Sigmoid colon (tissue), 7 donors: ENCODE results near the gene SIK3. TPM values are rescaled to one million over a fixed set of nuclear protein-coding genes. Genes with fewer than 3 reads are reported as not detected.

Experiments used
- DNase-seq: peaks from one replicate; pipeline ENCODE4 v3.0.0-alpha.2; 2019
- H3K27ac ChIP-seq, 4 donors: fragments of 200-600 bp; sonication (generic); one replicate each; pipeline ENCODE4 v1.5.1; 2016 to 2019; ENCODE audit warnings: mild to moderate bottlenecking in 1 of 4
- H3K27me3 ChIP-seq, 3 donors: fragments of 200-600 bp; sonication (generic); one replicate each; pipeline ENCODE4 v1.5.1; 2019; ENCODE audit warnings: mild to moderate bottlenecking in 1 of 3
- H3K36me3 ChIP-seq, 4 donors: fragments of 200-600 bp; sonication (generic); one replicate each; pipeline ENCODE4 v1.5.1; 2016 to 2019
- H3K4me1 ChIP-seq, 4 donors: fragments of 200-600 bp; sonication (generic); one replicate each; pipeline ENCODE4 v1.5.1; 2017 to 2019
- H3K4me3 ChIP-seq, 4 donors: fragments of 200-600 bp; sonication (generic); one replicate each; pipeline ENCODE4 v1.5.1; 2017 to 2019; ENCODE audit warnings: mild to moderate bottlenecking in 2 of 4, moderate library complexity in 1 of 4
- H3K9me3 ChIP-seq, 4 donors: fragments of 200-600 bp in 3 of 4; sonication (generic) in 3 of 4; one replicate each; pipeline versions ENCODE4 v1.5.1 to v1.6.1; 2013 to 2019
- EP300 ChIP-seq, 4 donors: sonication (generic); formaldehyde crosslinking; IDR thresholded peaks; one replicate each; pipeline ENCODE4 v1.6.1; 2017; ENCODE audit warnings: antibody characterized with exemption in 4 of 4
- POLR2A ChIP-seq, 2 donors: fragments of 450-650 bp; IDR thresholded peaks; one replicate each; pipeline ENCODE4 v1.6.1; 2016; ENCODE audit warnings: antibody characterized with exemption in 2 of 2, mild to moderate bottlenecking in 2 of 2, moderate library complexity in 2 of 2
- POLR2AphosphoS5 ChIP-seq, 4 donors: sonication (generic); formaldehyde crosslinking; IDR thresholded peaks; one replicate each; pipeline ENCODE4 v1.6.1; 2017; ENCODE audit warnings: antibody characterized with exemption in 4 of 4
- WGBS, 2 donors: extraction: QIAGEN DNeasy Blood & Tissue Kit; methylation state at CpG; one replicate each; pipeline ENCODE4 v1.1.7; 2013; 5-methylcytosine and 5-hydroxymethylcytosine counted together
- intact Hi-C: fragments of 100-400 bp; cut with DNase I; formaldehyde crosslinking; loops from one replicate; pipeline ENCODE4 v1.15.1; 2023
- polyA plus RNA-seq, 3 donors: library from polyadenylated mRNA; stranded (reverse); fragments of 200-250 nt; gene quantifications; one replicate each; pipeline ENCODE4 v1.2.3, GENCODE V29; 2013
- total RNA-seq, 4 donors: library from RNA; depleted of rRNA; stranded (reverse); fragments of >200 nt; gene quantifications; one replicate each; pipeline ENCODE4 v1.1.0, GENCODE V29; 2016
- TF ChIP-seq, protein P1 (sequence below), 4 experiments: fragments of 450-650 bp in 3 of 4; fragments of 200-600 bp in 1 of 4; IDR thresholded peaks; one replicate each; pipeline ENCODE4 v1.5.1; 2016 to 2019; ENCODE audit warnings: antibody characterized with exemption in 4 of 4, mild to moderate bottlenecking in 3 of 4, moderate library complexity in 2 of 4
- donor health status: healthy with polysubstance abuse.
- donor health status: Bipolar disorder and iron deficiency.
- donor health status: healthy.

SIK3 gene
- total and polyA plus RNA-seq, 7 donors: 5.5 to 53.2 (median 35.3) TPM

DNA sequence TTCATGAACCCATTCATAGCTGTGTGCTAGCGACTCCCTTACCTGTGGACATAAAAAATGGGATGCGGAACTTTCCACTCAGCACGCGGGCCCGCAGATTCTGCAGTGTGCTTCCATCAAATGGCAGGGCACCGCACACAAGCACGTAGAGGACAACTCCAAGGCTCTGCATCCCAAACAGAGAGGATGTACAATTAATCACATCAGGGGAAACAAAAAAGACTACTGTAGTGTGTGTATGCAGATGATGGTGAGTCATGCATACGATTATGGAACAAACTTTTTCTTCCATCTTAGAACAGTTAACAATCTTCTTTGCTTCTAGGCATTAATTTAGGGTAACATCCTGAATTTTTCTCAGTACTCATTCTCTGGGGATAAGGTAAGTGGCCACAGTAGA, 202.0 kb downstream of the SIK3 start:
- TF ChIP-seq, protein P1, sequence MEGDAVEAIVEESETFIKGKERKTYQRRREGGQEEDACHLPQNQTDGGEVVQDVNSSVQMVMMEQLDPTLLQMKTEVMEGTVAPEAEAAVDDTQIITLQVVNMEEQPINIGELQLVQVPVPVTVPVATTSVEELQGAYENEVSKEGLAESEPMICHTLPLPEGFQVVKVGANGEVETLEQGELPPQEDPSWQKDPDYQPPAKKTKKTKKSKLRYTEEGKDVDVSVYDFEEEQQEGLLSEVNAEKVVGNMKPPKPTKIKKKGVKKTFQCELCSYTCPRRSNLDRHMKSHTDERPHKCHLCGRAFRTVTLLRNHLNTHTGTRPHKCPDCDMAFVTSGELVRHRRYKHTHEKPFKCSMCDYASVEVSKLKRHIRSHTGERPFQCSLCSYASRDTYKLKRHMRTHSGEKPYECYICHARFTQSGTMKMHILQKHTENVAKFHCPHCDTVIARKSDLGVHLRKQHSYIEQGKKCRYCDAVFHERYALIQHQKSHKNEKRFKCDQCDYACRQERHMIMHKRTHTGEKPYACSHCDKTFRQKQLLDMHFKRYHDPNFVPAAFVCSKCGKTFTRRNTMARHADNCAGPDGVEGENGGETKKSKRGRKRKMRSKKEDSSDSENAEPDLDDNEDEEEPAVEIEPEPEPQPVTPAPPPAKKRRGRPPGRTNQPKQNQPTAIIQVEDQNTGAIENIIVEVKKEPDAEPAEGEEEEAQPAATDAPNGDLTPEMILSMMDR (IDR thresholded peaks at IDR 0.05): no peak
- TF ChIP-seq POLR2AphosphoS5 (IDR thresholded peaks at IDR 0.05) (no peak), EP300 (IDR thresholded peaks at IDR 0.05) (no peak), POLR2A (IDR thresholded peaks at IDR 0.05) (no peak)
- peaks cover 0 to 24% (median 11%) of the 10 kb centered on the region in 4 donors for H3K36me3 ChIP-seq
- H3K4me3 ChIP-seq: no peak overlapping the region
- H3K27me3 ChIP-seq: no peaks in the 10 kb centered on the region
- no peaks in the 10 kb centered on the region for H3K9me3 ChIP-seq
- no peak overlapping the region for H3K27ac ChIP-seq
- H3K4me1 ChIP-seq: peaks cover 0 to 20% (median 16%) of the 10 kb centered on the region in 4 donors
- whole genome bisulfite sequencing, 2 donors: 97% methylated on average over 8 of the region's 8 CpGs
- DNase-seq: no peak
- intact Hi-C loops: no loop called here

DNA sequence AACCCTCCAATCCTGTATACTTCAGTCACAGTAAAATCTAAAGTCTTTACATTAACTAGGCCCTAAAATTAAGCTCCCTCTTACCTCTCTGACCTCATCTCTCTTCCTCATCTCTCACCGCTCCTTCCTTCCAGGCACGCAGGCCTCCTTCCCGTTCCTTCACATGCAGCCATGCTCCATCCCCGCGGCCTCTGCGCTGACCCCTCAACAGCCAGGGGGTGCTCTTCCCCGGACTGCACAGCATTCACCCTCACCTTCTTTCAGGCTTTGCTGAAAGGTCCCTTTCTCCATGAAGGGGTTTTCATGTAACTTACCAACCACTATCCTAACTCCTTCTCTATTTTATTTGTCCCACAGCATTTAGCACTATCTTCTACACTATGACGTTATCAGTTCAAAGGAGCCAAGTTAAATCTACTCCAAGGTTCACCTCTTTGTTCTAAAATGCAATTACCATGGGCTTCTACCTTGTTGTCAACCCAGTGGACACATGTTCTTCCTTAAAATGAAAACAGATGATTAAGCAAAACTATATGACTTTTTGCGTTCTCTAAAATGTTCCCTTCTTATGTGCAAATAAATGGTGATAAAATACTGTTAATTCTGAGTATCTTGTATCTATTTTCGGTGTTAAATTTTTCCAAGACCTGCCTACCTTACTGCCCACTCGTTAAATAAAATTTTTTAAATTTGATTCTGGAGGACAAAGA, 203.0 kb downstream of the SIK3 start:
- intact Hi-C loops: no loop called here
- peak; percentile 70 for DNase-seq
- no peak for TF ChIP-seq POLR2AphosphoS5 (IDR thresholded peaks at IDR 0.05)
- TF ChIP-seq POLR2A (IDR thresholded peaks at IDR 0.05): no peak
- TF ChIP-seq, protein P1 (IDR thresholded peaks at IDR 0.05): peak in 1 of 4 experiments; percentile 32
- Histone ChIP-seq H3K9me3 (no peaks in the 10 kb centered on the region), H3K4me1 (peaks cover 0 to 16% (median 12%) of the 10 kb centered on the region in 4 donors), H3K27me3 (no peaks in the 10 kb centered on the region), H3K4me3 (no peak overlapping the region), H3K27ac (peak overlapping the region in 1 of 4 donors; percentile 25), H3K36me3 (peaks cover 0 to 24% (median 11%) of the 10 kb centered on the region in 4 donors)
- 52 to 68% methylated on average over 11 of the region's 11 CpGs for WGBS, 2 donors

DNA sequence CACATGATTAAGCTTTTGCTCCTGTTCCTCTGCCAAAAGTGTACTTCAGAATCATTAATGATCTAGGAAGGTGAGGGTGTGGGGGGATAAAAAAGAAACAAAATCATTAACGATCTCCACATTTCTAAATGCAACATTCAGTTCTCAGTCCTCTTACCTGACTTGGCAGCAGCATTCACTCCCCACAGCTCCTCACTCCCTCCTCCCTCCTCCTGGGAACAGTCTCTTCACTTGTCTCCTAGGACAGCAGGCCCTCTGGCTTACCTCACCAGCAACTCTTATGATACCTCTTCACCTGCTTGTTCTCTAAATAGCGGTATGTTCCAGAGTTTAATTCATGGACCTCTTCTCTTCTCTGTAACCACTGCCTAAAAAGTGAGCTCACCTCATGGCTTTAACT, 204.3 kb downstream of the SIK3 start:
- TF ChIP-seq, protein P1 (IDR thresholded peaks at IDR 0.05): no peak
- TF ChIP-seq EP300 (IDR thresholded peaks at IDR 0.05) (peak in 1 of 4 donors; percentile 11), POLR2AphosphoS5 (IDR thresholded peaks at IDR 0.05) (peak in 1 of 4 donors; percentile 15)
- WGBS, 2 donors: 92 to 96% methylated on average over 2 of the region's 2 CpGs
- intact Hi-C loops: no loop called here

DNA sequence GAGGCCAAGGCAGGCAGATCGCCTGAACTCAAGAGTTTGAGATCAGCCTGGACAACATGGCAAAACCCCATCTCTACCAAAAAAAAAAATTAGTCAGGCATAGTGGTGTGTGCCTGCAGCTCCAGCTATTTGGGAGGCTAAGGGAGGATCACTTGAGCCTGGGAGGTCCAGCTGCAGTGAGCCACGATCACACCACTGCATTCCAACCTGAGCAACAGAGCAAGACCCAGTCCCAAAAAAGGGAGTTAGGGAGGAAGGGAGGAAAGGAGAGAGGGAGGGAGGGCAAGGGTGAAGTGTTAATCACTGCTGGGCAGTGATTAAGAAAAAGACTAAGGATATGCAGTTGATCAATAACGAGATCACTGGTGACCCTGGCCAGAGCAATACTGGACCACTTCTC, 204.8 kb downstream of the SIK3 start:
- TF ChIP-seq EP300 (IDR thresholded peaks at IDR 0.05): no peak
- TF ChIP-seq, protein P1 (IDR thresholded peaks at IDR 0.05): no peak
- no peak for TF ChIP-seq POLR2A (IDR thresholded peaks at IDR 0.05)
- TF ChIP-seq POLR2AphosphoS5 (IDR thresholded peaks at IDR 0.05): no peak
- no peak overlapping the region for H3K4me3 ChIP-seq
- no peaks in the 10 kb centered on the region for H3K27me3 ChIP-seq
- intact Hi-C loops: no loop called here
- peaks cover 0 to 17% (median 13%) of the 10 kb centered on the region in 4 donors for H3K4me1 ChIP-seq
- peaks cover 0 to 24% (median 11%) of the 10 kb centered on the region in 4 donors for H3K36me3 ChIP-seq
- WGBS, 2 donors: 93 to 95% methylated on average over 3 of the region's 3 CpGs
- peak overlapping the region; percentile 17 to 54 (median 27) for H3K27ac ChIP-seq
- no peak for DNase-seq
- no peaks in the 10 kb centered on the region for H3K9me3 ChIP-seq

More for the DNA sequence above, 204.3 kb downstream of the SIK3 start:
- Histone ChIP-seq H3K9me3 (no peaks in the 10 kb centered on the region), H3K27ac (peak overlapping the region; percentile 17 to 54 (median 27)), H3K4me1 (peaks cover 0 to 16% (median 12%) of the 10 kb centered on the region in 4 donors), H3K27me3 (no peaks in the 10 kb centered on the region), H3K36me3 (peaks cover 0 to 24% (median 11%) of the 10 kb centered on the region in 4 donors), H3K4me3 (no peak overlapping the region)
- DNase-seq: no peak
